Adipocyte (in vitro differentiated cells): ENCODE results near the gene SHROOM4.

Experiments
- DNase-seq: peaks from one replicate; pipeline ENCODE4 v3.0.0-alpha.2; 2015; ENCODE audit warnings: low read depth
- H3K27me3 ChIP-seq: replicated peaks from 2 replicates; pipeline ENCODE4 v1.7.0; 2013; ENCODE audit warnings: mild to moderate bottlenecking, low read length, moderate library complexity; ENCODE audit not compliant: control insufficient read depth, insufficient read depth
- H3K36me3 ChIP-seq: 2 replicates; pipeline ENCODE4 v1.7.0; 2013; ENCODE audit warnings: low read length, mild to moderate bottlenecking, moderate library complexity; ENCODE audit not compliant: control insufficient read depth, insufficient read depth, severe bottlenecking
- H3K4me1 ChIP-seq: 2 replicates; pipeline ENCODE4 v1.7.0; 2013; ENCODE audit warnings: mild to moderate bottlenecking, low read length, moderate library complexity; ENCODE audit not compliant: control insufficient read depth, insufficient read depth
- H3K4me3 ChIP-seq: 2 replicates; pipeline ENCODE4 v1.7.0; 2013; ENCODE audit warnings: mild to moderate bottlenecking, low read length, moderate library complexity
- H3K9ac ChIP-seq: 2 replicates; pipeline ENCODE4 v1.7.0; 2013; ENCODE audit warnings: mild to moderate bottlenecking, low read length, moderate library complexity
- H3K9me3 ChIP-seq: 2 replicates; pipeline ENCODE4 v1.7.0; 2013; ENCODE audit warnings: mild to moderate bottlenecking, low read length, moderate library complexity; ENCODE audit not compliant: control insufficient read depth

Gene SHROOM4

GRCh38 chrX:50565718-50566117, 248.3 kb downstream of the SHROOM4 start:
- Histone ChIP-seq H3K27me3 (peaks cover 22% of the 10 kb centered on the region), H3K9me3 (no peaks in the 10 kb centered on the region), H3K4me3 (no peak overlapping the region), H3K9ac (no peak overlapping the region), H3K36me3 (no peaks in the 10 kb centered on the region), H3K4me1 (no peaks in the 10 kb centered on the region)
- DNase-seq: no peak
